K562 (cell line): ENCODE data around the gene ARHGAP26. TPM values are rescaled to one million over a fixed set of nuclear protein-coding genes. Genes with fewer than 3 reads are reported as not detected.

Experiments
- ATAC-seq: fragments of 200-7000 bp; cut with Tn5 transposase; 3 replicates; pipeline ENCODE4 v1.9.1; 2020; ENCODE audit warnings: moderate library complexity
- BruUV-seq: library from RNA; stranded (reverse); fragments of 400-500 nt; replicated peaks from 2 replicates; lab custom pipeline; 2021; lab: Mats Ljungman, UMichigan
- CTCF ChIA-PET: fragments of 300-600 bp; formaldehyde crosslinking; extraction: SDS; loops from one replicate; lab custom pipeline; 2021; ENCODE audit warnings: low intra/inter-chr PET ratio; lab: Yijun Ruan, JAX
- POLR2A ChIA-PET: fragments of 300-600, 350-650 bp; sonication (Branson Sonifier 250); formaldehyde crosslinking; extraction: SDS; loops from one replicate; lab custom pipeline; 2021; ENCODE audit warnings: antibody characterized with exemption, inconsistent platforms; lab: Yijun Ruan, JAX
- DNase-seq, 4 experiments: peaks; one replicate each; pipeline versions ENCODE4 v3.0.0 to v3.0.0-alpha.2; 2011 to 2018; ENCODE audit warnings: low spot score in 3 of 4, mixed read lengths in 3 of 4; ENCODE audit errors: extremely low read depth in 1 of 4
- FAIRE-seq: peaks from 2 replicates; lab custom pipeline; 2011; peaks lifted over from hg19 to GRCh38; lab: Jason Lieb, UNC
- H2AFZ ChIP-seq: 2 replicates; pipeline ENCODE4 v1.6.0; 2011; ENCODE audit warnings: low read depth, low read length, control low read depth, inconsistent platforms
- H3K27ac ChIP-seq: fragments of 200-600 bp; 3 replicates; pipeline ENCODE4 v1.8.0; 2011; ENCODE audit warnings: low read depth, mild to moderate bottlenecking, control low read depth, inconsistent platforms, low read length, moderate library complexity, mixed read lengths; ENCODE audit errors: extremely low read depth
- H3K27me3 ChIP-seq, 2 experiments: fragments of 300-600 bp in 1 of 2; 2 replicates in 1 of 2; 3 replicates in 1 of 2; pipeline versions ENCODE4 v1.6.0 to v1.8.0; 2011; ENCODE audit warnings: inconsistent platforms in 2 of 2, low read length in 2 of 2, mild to moderate bottlenecking in 1 of 2, mixed read lengths in 1 of 2, moderate library complexity in 1 of 2; ENCODE audit not compliant: control insufficient read depth in 2 of 2, insufficient read depth in 2 of 2
- H3K36me3 ChIP-seq: fragments of 300-600 bp; 3 replicates; pipeline ENCODE4 v1.8.0; 2011; ENCODE audit warnings: mild to moderate bottlenecking, low read length, inconsistent platforms; ENCODE audit not compliant: control insufficient read depth, insufficient read depth
- H3K4me1 ChIP-seq, 2 experiments: fragments of 200-600 bp in 1 of 2; replicated peaks in 1 of 2; 2 replicates in 1 of 2; 3 replicates in 1 of 2; pipeline versions ENCODE4 v1.5.1 to v1.8.0; 2011; ENCODE audit warnings: inconsistent platforms in 2 of 2, low read length in 2 of 2, mild to moderate bottlenecking in 1 of 2, mixed read lengths in 1 of 2, moderate library complexity in 1 of 2; ENCODE audit not compliant: control insufficient read depth in 2 of 2, insufficient read depth in 2 of 2
- H3K4me2 ChIP-seq: 2 replicates; pipeline ENCODE4 v1.6.1; 2011; ENCODE audit warnings: low read length, control low read depth, inconsistent platforms, mixed read lengths; ENCODE audit not compliant: insufficient read depth
- H3K4me3 ChIP-seq: fragments of 200-600 bp; sonication (generic), shearing (Covaris generic); 2 replicates; pipeline ENCODE4 v1.5.1; 2016; ENCODE audit warnings: control low read depth, inconsistent platforms
- H3K79me2 ChIP-seq: fragments of 200-600 bp; 3 replicates; pipeline ENCODE4 v1.8.0; 2011; ENCODE audit warnings: low read length, inconsistent platforms; ENCODE audit not compliant: control insufficient read depth, insufficient read depth
- H3K9ac ChIP-seq, 2 experiments: 2 replicates each; pipeline versions ENCODE4 v1.6.0 to v1.6.1; 2011; ENCODE audit warnings: low read depth in 2 of 2, low read length in 2 of 2, control low read depth in 1 of 2, inconsistent platforms in 1 of 2, mild to moderate bottlenecking in 1 of 2, mixed read lengths in 1 of 2; ENCODE audit not compliant: insufficient read depth in 1 of 2
- H3K9me1 ChIP-seq: one replicate; pipeline ENCODE4 v1.6.0; 2011; ENCODE audit warnings: inconsistent platforms, mild to moderate bottlenecking, low read length, moderate library complexity; ENCODE audit not compliant: control insufficient read depth, insufficient read depth
- H3K9me3 ChIP-seq: replicated peaks from 2 replicates; pipeline ENCODE4 v1.5.1; 2011; ENCODE audit warnings: low read depth, low read length, inconsistent platforms; ENCODE audit not compliant: control insufficient read depth, insufficient read depth
- H4K20me1 ChIP-seq: replicated peaks from 2 replicates; pipeline ENCODE4 v1.6.1; 2011; ENCODE audit warnings: low read length, inconsistent platforms, mixed read lengths; ENCODE audit not compliant: control insufficient read depth, insufficient read depth
- ATF7 ChIP-seq: fragments of 450-650 bp; IDR thresholded peaks from 2 replicates; pipeline ENCODE4 v1.7.1; 2014; ENCODE audit warnings: mild to moderate bottlenecking, moderate library complexity
- DEAF1 ChIP-seq: fragments of 450-650 bp; formaldehyde crosslinking; IDR thresholded peaks from 2 replicates; pipeline ENCODE4 v1.4.0; 2020; ENCODE audit warnings: mild to moderate bottlenecking, moderate library complexity
- FOSL1 ChIP-seq: fragments of 200-800 bp; sonication (Bioruptor generic); conservative IDR thresholded peaks from 2 replicates; pipeline ENCODE4 v1.6.1; 2016; ENCODE audit warnings: missing genetic modification characterization, missing compliant biosample characterization
- JUNB ChIP-seq: fragments of 450-650 bp; formaldehyde crosslinking; conservative IDR thresholded peaks from 2 replicates; pipeline ENCODE4 v1.4.0; 2020; ENCODE audit warnings: mild to moderate bottlenecking
- JUND ChIP-seq, 2 experiments: IDR thresholded peaks; 2 replicates in 1 of 2; 3 replicates in 1 of 2; pipeline ENCODE4 v1.6.1; 2011; ENCODE audit warnings: borderline replicate concordance in 2 of 2, low read depth in 2 of 2, low read length in 2 of 2, improper control_type of control experiment in 1 of 2, missing biosample characterization in 1 of 2, missing genetic modification characterization in 1 of 2, missing genetic modification reagents in 1 of 2
- MAFK ChIP-seq: IDR thresholded peaks from 2 replicates; pipeline ENCODE4 v1.6.1; 2011; ENCODE audit warnings: low read length, improper control_type of control experiment
- MCM7 ChIP-seq, 2 experiments: fragments of 450-650 bp; IDR thresholded peaks; 2 replicates each; pipeline ENCODE4 v1.6.1; 2016 to 2018
- SPI1 ChIP-seq: IDR thresholded peaks from 2 replicates; pipeline ENCODE4 v1.6.1; 2011; ENCODE audit warnings: low read depth, low read length, control low read depth, borderline replicate concordance
- YBX1 ChIP-seq: fragments of 450-650 bp; IDR thresholded peaks from 2 replicates; pipeline ENCODE4 v1.7.1; 2016; ENCODE audit warnings: mild to moderate bottlenecking
- ZSCAN29 ChIP-seq: fragments of 450-650 bp; IDR thresholded peaks from 2 replicates; pipeline ENCODE4 v1.6.1; 2017
- WGBS: fragments of 100-300 bp; shearing (Covaris generic); methylation state at CpG from one replicate; pipeline ENCODE4 v1.1.6; 2016; ENCODE audit warnings: low coverage, mixed read lengths; ENCODE audit not compliant: insufficient coverage; ENCODE audit errors: missing lambda C conversion rate; 5-methylcytosine and 5-hydroxymethylcytosine counted together
- in situ Hi-C: fragments of 300-500 bp; cut with MboI; formaldehyde crosslinking; loops from 4 replicates; pipeline ENCODE4 v1.15.0; 2018; ENCODE audit warnings: inconsistent platforms, mixed read lengths
- intact Hi-C: fragments of 100-400 bp; cut with micrococcal nuclease; formaldehyde crosslinking; loops from 2 replicates; pipeline ENCODE4 v1.14.2; 2022
- polyA plus RNA-seq, 8 experiments: library from polyadenylated mRNA; depleted of rRNA in 4 of 8; stranded (reverse) in 5 of 8; unstranded in 3 of 8; fragments of >200 nt; fragmentation: Nextera tagmentation in 2 of 8; fragmentation: Illumina TruSeq in 1 of 8; extraction: Ambion mirVana in 2 of 8; extraction: Trizol in 1 of 8; gene quantifications; 2 replicates each; pipeline versions ENCODE4 v1.2.1 to v1.2.3, GENCODE V29; 2011 to 2014; ENCODE audit warnings: inconsistent platforms in 1 of 8, missing spikeins in 1 of 8
- total RNA-seq, 7 experiments: library from RNA; depleted of rRNA in 6 of 7; stranded (reverse); fragments of >200 nt in 6 of 7; fragmentation: Illumina TruSeq in 2 of 7; extraction: Trizol in 2 of 7; gene quantifications; 2 replicates each; pipeline versions ENCODE4 v1.2.1 to v1.2.3, GENCODE V29; 2011 to 2021; ENCODE audit warnings: low replicate concordance in 1 of 7
- TF ChIP-seq, protein P1 (sequence below), 2 experiments: fragments of 450-650 bp in 1 of 2; sonication (generic) in 1 of 2; formaldehyde crosslinking in 1 of 2; IDR thresholded peaks in 1 of 2; conservative IDR thresholded peaks in 1 of 2; 2 replicates each; pipeline versions ENCODE4 v1.6.1 to v1.8.1; 2016 to 2023; ENCODE audit warnings: mild to moderate bottlenecking in 2 of 2, moderate library complexity in 2 of 2, inconsistent platforms in 1 of 2, missing genetic modification reagents in 1 of 2

The ARHGAP26 gene
- total and polyA plus RNA-seq, 9 of the 15 experiments (the other 6 are each of a cell fraction or from before 2014, with no cell fraction given), result 0.13 to 1.1 (median 0.55) TPM

GRCh38 chr5:142915813-142916424, 145.7 kb downstream of the ARHGAP26 start (continued):
- TF ChIP-seq DEAF1, result peak; percentile 42; the same call in 1 of the 2 replicates
- TF ChIP-seq MAFK, result no peak
- TF ChIP-seq MCM7 (IDR thresholded peaks at IDR 0.05), result no peak
- TF ChIP-seq SPI1, result peak; percentile 21; the same call in 1 of the 2 replicates
- TF ChIP-seq, all 486 proteins: peak for 6

DNA sequence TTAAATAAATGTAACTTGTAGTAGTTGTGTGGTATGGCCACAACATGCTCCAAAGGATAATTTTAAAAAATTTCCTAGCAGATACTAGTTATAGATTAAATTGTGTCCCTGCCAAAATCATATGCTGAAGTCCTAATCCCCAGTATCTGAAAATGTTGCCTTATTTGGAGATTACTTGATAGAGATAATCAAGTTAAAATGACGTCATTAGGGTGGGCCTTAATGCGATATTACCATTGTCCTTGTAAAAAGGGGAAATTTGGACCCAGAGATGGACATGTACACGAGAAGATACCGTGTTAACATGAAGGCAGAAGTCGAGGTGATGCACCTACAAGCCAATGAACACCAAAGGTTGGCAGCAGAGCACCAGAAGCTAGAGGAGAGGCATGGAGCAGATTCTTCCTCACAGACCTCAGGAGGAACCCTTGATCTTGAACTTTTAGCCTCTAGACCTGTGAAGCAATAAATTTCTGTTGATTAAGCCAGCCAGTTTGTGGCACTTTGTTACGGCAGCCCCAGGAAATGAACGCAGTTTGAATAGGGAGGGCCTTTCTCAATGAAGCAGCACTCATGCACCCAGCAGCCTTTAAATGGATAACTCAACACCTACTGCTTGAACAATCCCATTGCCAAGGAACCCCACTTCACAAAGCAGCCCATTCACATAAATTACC, 148.9 kb downstream of the ARHGAP26 start:
- no peak for ATAC-seq
- CTCF ChIA-PET, result no interaction called here
- 0 out of 5 replicates have a peak, but pooled peaks cover 0 to 2% of the 10 kb centered on the region in 2 experiments for H3K27me3 ChIP-seq
- intact Hi-C loops, result no loop called here
- WGBS, result 2% methylated on average over 7 of the region's 7 CpGs
- TF ChIP-seq FOSL1 (tag) (peak; percentile 35; the same call in 1 of the 2 replicates), JUND (IDR thresholded peaks at IDR 0.05; ENCODE audit: borderline replicate concordance, low read depth, low read length) (no peak), JUND (tag; IDR thresholded peaks at IDR 0.05; ENCODE audit: borderline replicate concordance, low read depth, low read length) (peak; percentile 21; the same call in 1 of the 3 replicates), JUNB (CRISPR knock-in tag) (0 out of 2 replicates have a peak, but pooled peaks have one; percentile 26), ATF7 (peak; percentile 77; the same call in 1 of the 2 replicates), YBX1 (no peak), ZSCAN29 (no peak)
- TF ChIP-seq, protein P1, sequence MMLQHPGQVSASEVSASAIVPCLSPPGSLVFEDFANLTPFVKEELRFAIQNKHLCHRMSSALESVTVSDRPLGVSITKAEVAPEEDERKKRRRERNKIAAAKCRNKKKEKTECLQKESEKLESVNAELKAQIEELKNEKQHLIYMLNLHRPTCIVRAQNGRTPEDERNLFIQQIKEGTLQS (IDR thresholded peaks at IDR 0.05), result peak; percentile 65
- TF ChIP-seq, protein P1 (CRISPR knock-in tag; conservative IDR thresholded peaks at IDR 0.05), result no peak
- TF ChIP-seq, all 486 proteins: peak for 5
- H3K4me3 ChIP-seq, result no peak overlapping the region
- H3K79me2 ChIP-seq, result no peaks in the 10 kb centered on the region
- FAIRE-seq, result no peak
- no peaks in the 10 kb centered on the region for H3K36me3 ChIP-seq
- no TSS peak for BruUV-seq
- no peaks in the 10 kb centered on the region for H3K9me3 ChIP-seq
- POLR2A ChIA-PET, result interaction anchor here (0.8 kb wide), 1 partner anchor 198 kb away, joined by 3 read pairs; no protein-coding TSS in a partner anchor
- no peaks in the 10 kb centered on the region for H3K4me1 ChIP-seq
- no peak overlapping the region for H3K27ac ChIP-seq
- no peaks in the 10 kb centered on the region for H3K9me1 ChIP-seq
- DNase-seq, result no peak
- H3K9ac ChIP-seq, result no peak overlapping the region
- in situ Hi-C loops, result no loop called here
- no peak overlapping the region for H3K4me2 ChIP-seq
- no peaks in the 10 kb centered on the region for H4K20me1 ChIP-seq
- H2AFZ ChIP-seq, result no peak overlapping the region
